Measurements from ENCODE around the gene NDUFS6.

DNA sequence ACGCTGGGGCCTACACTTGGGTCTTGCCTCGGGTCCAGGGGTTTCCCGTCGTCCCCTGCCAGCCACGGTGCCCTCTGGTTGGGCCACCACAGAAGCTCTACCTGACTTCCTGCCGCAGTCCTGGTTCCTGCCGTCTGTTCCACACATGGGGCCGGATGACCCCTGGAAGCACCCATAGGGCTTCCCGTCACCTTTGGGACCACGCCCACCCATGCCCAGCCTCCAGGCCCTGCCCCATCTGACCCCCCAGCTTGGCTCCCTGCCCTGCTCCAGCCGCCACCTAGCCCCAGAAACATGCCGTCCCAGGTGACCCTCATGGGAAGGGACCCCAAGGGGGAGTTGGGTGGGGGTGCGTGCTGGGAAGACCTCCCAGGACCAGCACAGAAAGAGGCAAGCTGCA is 15.2 kb upstream of the NDUFS6 start:
- no peak for TF ChIP-seq POLR2AphosphoS5 (IDR thresholded peaks at IDR 0.05)
- TF ChIP-seq, protein P1, sequence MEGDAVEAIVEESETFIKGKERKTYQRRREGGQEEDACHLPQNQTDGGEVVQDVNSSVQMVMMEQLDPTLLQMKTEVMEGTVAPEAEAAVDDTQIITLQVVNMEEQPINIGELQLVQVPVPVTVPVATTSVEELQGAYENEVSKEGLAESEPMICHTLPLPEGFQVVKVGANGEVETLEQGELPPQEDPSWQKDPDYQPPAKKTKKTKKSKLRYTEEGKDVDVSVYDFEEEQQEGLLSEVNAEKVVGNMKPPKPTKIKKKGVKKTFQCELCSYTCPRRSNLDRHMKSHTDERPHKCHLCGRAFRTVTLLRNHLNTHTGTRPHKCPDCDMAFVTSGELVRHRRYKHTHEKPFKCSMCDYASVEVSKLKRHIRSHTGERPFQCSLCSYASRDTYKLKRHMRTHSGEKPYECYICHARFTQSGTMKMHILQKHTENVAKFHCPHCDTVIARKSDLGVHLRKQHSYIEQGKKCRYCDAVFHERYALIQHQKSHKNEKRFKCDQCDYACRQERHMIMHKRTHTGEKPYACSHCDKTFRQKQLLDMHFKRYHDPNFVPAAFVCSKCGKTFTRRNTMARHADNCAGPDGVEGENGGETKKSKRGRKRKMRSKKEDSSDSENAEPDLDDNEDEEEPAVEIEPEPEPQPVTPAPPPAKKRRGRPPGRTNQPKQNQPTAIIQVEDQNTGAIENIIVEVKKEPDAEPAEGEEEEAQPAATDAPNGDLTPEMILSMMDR (IDR thresholded peaks at IDR 0.05), result no peak

Measured in upper lobe of left lung (tissue), 4 donors.